Mesenchymal stem cell (in vitro differentiated cells and primary cell): ENCODE results near the gene EPS8L2.

Source experiments
- DNase-seq: peaks from one replicate; pipeline ENCODE4 v3.0.0-alpha.2; 2013
- H2AFZ ChIP-seq: one replicate; pipeline ENCODE4 v1.6.1; 2013; ENCODE audit warnings: low read depth, mild to moderate bottlenecking, control low read depth, inconsistent platforms, low read length, moderate library complexity
- H2AK5ac ChIP-seq: 2 replicates; pipeline ENCODE4 v1.6.1; 2013; ENCODE audit warnings: low read length, moderate library complexity, mild to moderate bottlenecking, inconsistent platforms; ENCODE audit not compliant: severe bottlenecking
- H2BK120ac ChIP-seq: one replicate; pipeline ENCODE4 v1.6.1; 2013; ENCODE audit warnings: low read depth, mild to moderate bottlenecking, inconsistent platforms, low read length, moderate library complexity
- H2BK12ac ChIP-seq, 2 experiments: one replicate each; pipeline ENCODE4 v1.6.1; 2013; ENCODE audit warnings: inconsistent platforms in 2 of 2, low read length in 2 of 2, mild to moderate bottlenecking in 2 of 2, moderate library complexity in 2 of 2, control low read depth in 1 of 2
- H2BK15ac ChIP-seq: one replicate; pipeline ENCODE4 v1.6.1; 2013; ENCODE audit warnings: mild to moderate bottlenecking, low read depth, inconsistent platforms; ENCODE audit not compliant: poor library complexity, severe bottlenecking
- H2BK5ac ChIP-seq: 2 replicates; pipeline ENCODE4 v1.6.1; 2013; ENCODE audit warnings: low read depth, mild to moderate bottlenecking, low read length, control low read depth, inconsistent platforms; ENCODE audit not compliant: poor library complexity, severe bottlenecking
- H3K14ac ChIP-seq, 2 experiments: one replicate each; pipeline ENCODE4 v1.6.1; 2013; ENCODE audit warnings: inconsistent platforms in 2 of 2, low read length in 2 of 2, control low read depth in 1 of 2, mild to moderate bottlenecking in 1 of 2, moderate library complexity in 1 of 2
- H3K18ac ChIP-seq, 2 experiments: one replicate each; pipeline ENCODE4 v1.6.1; 2013; ENCODE audit warnings: inconsistent platforms in 2 of 2, low read length in 2 of 2, control low read depth in 1 of 2, low read depth in 1 of 2, mild to moderate bottlenecking in 1 of 2
- H3K23ac ChIP-seq, 2 experiments: one replicate each; pipeline ENCODE4 v1.6.1; 2013; ENCODE audit warnings: inconsistent platforms in 2 of 2, low read length in 2 of 2, mild to moderate bottlenecking in 2 of 2, moderate library complexity in 2 of 2, control low read depth in 1 of 2
- H3K27ac ChIP-seq: 2 replicates; pipeline ENCODE4 v1.5.1; 2013; ENCODE audit warnings: mild to moderate bottlenecking, moderate library complexity, low read length, control low read depth, inconsistent platforms; ENCODE audit not compliant: poor library complexity, severe bottlenecking
- H3K27me3 ChIP-seq, 2 experiments: 2 replicates each; pipeline versions ENCODE4 v1.6.1 to v1.7.0; 2013; ENCODE audit warnings: low read length in 2 of 2, mild to moderate bottlenecking in 2 of 2, moderate library complexity in 2 of 2, control low read depth in 1 of 2, inconsistent platforms in 1 of 2; ENCODE audit not compliant: control insufficient read depth in 1 of 2, insufficient read depth in 1 of 2
- H3K36me3 ChIP-seq, 2 experiments: 2 replicates each; pipeline versions ENCODE4 v1.6.1 to v1.7.0; 2013; ENCODE audit warnings: low read length in 2 of 2, control low read depth in 1 of 2, inconsistent platforms in 1 of 2, low read depth in 1 of 2, mild to moderate bottlenecking in 1 of 2; ENCODE audit not compliant: insufficient read depth in 2 of 2, control insufficient read depth in 1 of 2
- H3K4ac ChIP-seq, 2 experiments: one replicate each; pipeline ENCODE4 v1.6.1; 2013; ENCODE audit warnings: inconsistent platforms in 2 of 2, low read length in 2 of 2, mild to moderate bottlenecking in 2 of 2, moderate library complexity in 2 of 2, control low read depth in 1 of 2, low read depth in 1 of 2
- H3K4me1 ChIP-seq: 2 replicates; pipeline ENCODE4 v1.6.1; 2013; ENCODE audit warnings: low read depth, low read length, control low read depth; ENCODE audit not compliant: control insufficient read depth, insufficient read depth
- H3K4me2 ChIP-seq: 2 replicates; pipeline ENCODE4 v1.6.1; 2013; ENCODE audit warnings: low read length, mild to moderate bottlenecking, inconsistent platforms; ENCODE audit not compliant: poor library complexity, severe bottlenecking
- H3K4me3 ChIP-seq, 2 experiments: 2 replicates each; pipeline versions ENCODE4 v1.5.1 to v1.7.0; 2013; ENCODE audit warnings: low read length in 2 of 2, mild to moderate bottlenecking in 2 of 2, control low read depth in 1 of 2, low read depth in 1 of 2; ENCODE audit not compliant: insufficient read depth in 1 of 2
- H3K79me1 ChIP-seq: replicated peaks from 2 replicates; pipeline ENCODE4 v1.6.1; 2013; ENCODE audit warnings: mild to moderate bottlenecking, control low read depth, low read length, inconsistent platforms; ENCODE audit not compliant: poor library complexity, severe bottlenecking
- H3K9ac ChIP-seq: 2 replicates; pipeline ENCODE4 v1.7.0; 2013; ENCODE audit warnings: mild to moderate bottlenecking, low read length, moderate library complexity
- H3K9me3 ChIP-seq: 2 replicates; pipeline ENCODE4 v1.7.0; 2013; ENCODE audit warnings: mild to moderate bottlenecking, low read length; ENCODE audit not compliant: control insufficient read depth
- H4K8ac ChIP-seq: one replicate; pipeline ENCODE4 v1.6.1; 2013; ENCODE audit warnings: inconsistent platforms, mild to moderate bottlenecking, low read length, moderate library complexity
- H4K91ac ChIP-seq: one replicate; pipeline ENCODE4 v1.6.1; 2013; ENCODE audit warnings: mild to moderate bottlenecking, low read length, inconsistent platforms
- WGBS: methylation state at CpG from one replicate; pipeline ENCODE4 v1.1.7; 2013; ENCODE audit warnings: mixed read lengths; 5-methylcytosine and 5-hydroxymethylcytosine counted together

Gene EPS8L2

DNA sequence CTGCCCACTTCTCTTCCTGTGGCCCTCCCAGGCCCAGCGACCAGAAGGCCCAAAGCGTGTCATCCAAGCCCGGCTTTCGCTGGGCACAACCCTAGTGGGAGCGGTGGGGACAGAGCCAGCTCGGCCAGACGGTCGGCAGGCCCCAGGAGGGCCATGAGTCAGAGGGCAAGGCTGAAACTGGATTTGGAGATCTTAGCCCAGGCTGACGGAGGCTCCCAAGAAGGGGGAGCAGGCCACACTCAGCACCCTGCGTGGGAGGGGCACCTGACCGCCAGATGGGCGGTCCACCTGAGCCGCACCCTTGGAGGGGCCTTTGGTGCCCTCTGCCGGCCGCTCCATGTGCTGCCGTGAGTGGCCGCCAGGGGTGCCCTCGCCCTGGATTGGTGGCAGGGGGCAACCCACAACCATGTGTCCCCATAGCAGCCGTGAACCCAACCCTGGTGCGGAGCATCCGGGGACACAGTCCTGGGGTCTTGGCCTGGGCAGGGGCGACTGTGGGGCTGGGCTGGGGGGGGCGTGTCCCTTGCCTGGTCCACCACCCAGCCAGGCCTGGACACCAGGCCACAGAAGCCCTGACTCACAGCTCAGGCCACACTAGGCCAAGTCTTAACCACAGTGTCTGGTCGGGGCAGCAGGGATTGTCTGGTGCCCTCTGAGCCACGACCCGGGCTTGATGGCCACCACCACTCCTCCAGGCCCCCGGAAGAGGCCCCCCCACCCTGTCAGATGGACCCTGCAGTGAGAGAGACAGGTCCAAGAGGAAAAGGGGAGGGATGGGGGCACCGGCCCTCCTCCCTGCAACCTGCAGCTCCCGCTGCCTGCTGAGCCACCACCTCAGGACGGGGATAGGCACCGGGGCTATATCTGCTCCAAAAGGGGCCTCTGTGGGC is 22.1 kb downstream of the EPS8L2 start:
- H3K4me1 ChIP-seq: peaks cover 48% of the 10 kb centered on the region
- no peak overlapping the region for H2BK5ac ChIP-seq
- peaks cover 0 to 12% of the 10 kb centered on the region in 2 experiments for H3K27me3 ChIP-seq
- H3K14ac ChIP-seq: no peak overlapping the region
- H3K27ac ChIP-seq: peak overlapping the region; percentile 79
- H3K9ac ChIP-seq: peak overlapping the region; percentile 33
- WGBS: 41% methylated on average over 29 of the region's 31 CpGs
- no peak overlapping the region for H3K4me3 ChIP-seq
- H2AK5ac ChIP-seq: no peak overlapping the region
- no peak overlapping the region for H3K4ac ChIP-seq
- peak overlapping the region in 1 of 2 experiments; percentile 6 for H3K18ac ChIP-seq
- H3K4me2 ChIP-seq: no peak overlapping the region
- H3K79me1 ChIP-seq: peaks cover 13% of the 10 kb centered on the region
- no peak overlapping the region for H2AFZ ChIP-seq
- H2BK12ac ChIP-seq: no peak overlapping the region
- H4K91ac ChIP-seq: no peak overlapping the region
- no peaks in the 10 kb centered on the region for H3K9me3 ChIP-seq
- peaks cover 17 to 46% of the 10 kb centered on the region in 2 experiments for H3K36me3 ChIP-seq
- no peak overlapping the region for H2BK15ac ChIP-seq
- no peak overlapping the region for H3K23ac ChIP-seq
- peak overlapping the region; percentile 71 for H4K8ac ChIP-seq
- no peak overlapping the region for H2BK120ac ChIP-seq
- peak; percentile 81 for DNase-seq

DNA sequence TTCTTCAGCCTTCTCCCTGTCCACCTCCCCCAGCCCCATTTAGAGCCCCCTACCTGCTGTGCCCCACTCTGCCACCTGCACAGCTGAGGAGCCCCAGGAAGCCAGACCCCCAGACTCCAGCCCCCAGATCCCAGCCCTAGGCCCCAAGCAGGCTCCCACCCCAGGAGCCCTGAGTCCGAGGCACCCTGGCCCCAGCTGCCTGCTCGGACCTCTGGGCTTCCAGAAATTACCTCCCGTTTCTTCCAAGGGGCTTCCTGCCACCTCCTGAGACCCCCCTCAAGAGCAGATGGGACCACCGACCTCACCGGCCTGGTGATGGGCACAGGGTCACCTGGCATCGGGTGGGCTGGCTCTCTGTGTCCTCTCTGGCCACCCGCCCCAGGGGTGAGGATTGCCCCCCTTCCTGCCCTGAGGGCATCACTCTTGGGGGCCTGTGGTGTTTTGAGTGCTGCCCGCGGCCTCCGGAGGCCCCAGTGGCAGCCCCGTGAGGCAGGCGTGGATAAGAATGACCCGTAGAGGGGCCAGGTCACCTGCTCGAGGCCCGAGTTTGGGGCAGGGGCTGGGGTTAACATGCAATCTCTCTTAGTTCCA is 23.0 kb downstream of the EPS8L2 start:
- H2BK12ac ChIP-seq: no peak overlapping the region
- peak overlapping the region; percentile 29 for H3K9ac ChIP-seq
- H3K4me1 ChIP-seq: peaks cover 48% of the 10 kb centered on the region
- H2BK5ac ChIP-seq: no peak overlapping the region
- 93% methylated on average over 13 of the region's 15 CpGs for WGBS
- H3K4me3 ChIP-seq: no peak overlapping the region
- peak overlapping the region; percentile 13 for H3K27ac ChIP-seq
- H2AK5ac ChIP-seq: no peak overlapping the region
- H3K36me3 ChIP-seq: peaks cover 11 to 39% of the 10 kb centered on the region in 2 experiments
- no peak overlapping the region for H3K4me2 ChIP-seq
- peaks cover 0 to 21% of the 10 kb centered on the region in 2 experiments for H3K27me3 ChIP-seq
- no peaks in the 10 kb centered on the region for H3K9me3 ChIP-seq
- H3K18ac ChIP-seq: no peak overlapping the region
- H2BK120ac ChIP-seq: no peak overlapping the region
- peaks cover 10% of the 10 kb centered on the region for H3K79me1 ChIP-seq
- no peak overlapping the region for H2AFZ ChIP-seq
- no peak overlapping the region for H3K14ac ChIP-seq
- DNase-seq: no peak
- no peak overlapping the region for H4K8ac ChIP-seq
- H3K23ac ChIP-seq: no peak overlapping the region
- no peak overlapping the region for H2BK15ac ChIP-seq
- no peak overlapping the region for H3K4ac ChIP-seq
- no peak overlapping the region for H4K91ac ChIP-seq

- H2BK15ac ChIP-seq: no peak overlapping the region
- H2AFZ ChIP-seq: no peak overlapping the region
- no peaks in the 10 kb centered on the region for H3K9me3 ChIP-seq
- H3K23ac ChIP-seq: no peak overlapping the region
- peaks cover 45% of the 10 kb centered on the region for H3K4me1 ChIP-seq
- no peak overlapping the region for H4K91ac ChIP-seq
- no peak overlapping the region for H3K14ac ChIP-seq
- peaks cover 5 to 33% of the 10 kb centered on the region in 2 experiments for H3K36me3 ChIP-seq
- no peak for DNase-seq
- peaks cover 0 to 26% of the 10 kb centered on the region in 2 experiments for H3K27me3 ChIP-seq
- H3K4me2 ChIP-seq: no peak overlapping the region
- H3K18ac ChIP-seq: no peak overlapping the region
- WGBS: 83% methylated on average over 15 of the region's 17 CpGs
- no peak overlapping the region for H2BK120ac ChIP-seq
- no peak overlapping the region for H3K27ac ChIP-seq
- H3K9ac ChIP-seq: peak overlapping the region; percentile 29
- no peak overlapping the region for H2BK12ac ChIP-seq
- peaks cover 4% of the 10 kb centered on the region for H3K79me1 ChIP-seq
- H2BK5ac ChIP-seq: no peak overlapping the region
- no peak overlapping the region for H3K4me3 ChIP-seq
- H2AK5ac ChIP-seq: no peak overlapping the region
- H4K8ac ChIP-seq: no peak overlapping the region
- H3K4ac ChIP-seq: no peak overlapping the region
Measured at GRCh38 chr11:729492-730074, 23.6 kb downstream of the EPS8L2 start.

GRCh38 chr11:733072-733471 is 27.0 kb downstream of the EPS8L2 start:
- no peak overlapping the region for H4K8ac ChIP-seq
- WGBS: 86% methylated on average over 20 of the region's 20 CpGs
- H3K79me1 ChIP-seq: no peaks in the 10 kb centered on the region
- no peak overlapping the region for H3K4ac ChIP-seq
- H3K9me3 ChIP-seq: no peaks in the 10 kb centered on the region
- no peak overlapping the region for H2BK12ac ChIP-seq
- H2BK120ac ChIP-seq: no peak overlapping the region
- peaks cover 4 to 38% of the 10 kb centered on the region in 2 experiments for H3K27me3 ChIP-seq
- no peak overlapping the region for H3K4me2 ChIP-seq
- DNase-seq: no peak
- H4K91ac ChIP-seq: no peak overlapping the region
- no peak overlapping the region for H3K18ac ChIP-seq
- no peak overlapping the region for H3K23ac ChIP-seq
- H2AFZ ChIP-seq: no peak overlapping the region
- H3K36me3 ChIP-seq: no peaks in the 10 kb centered on the region
- no peak overlapping the region for H3K4me3 ChIP-seq
- no peak overlapping the region for H2AK5ac ChIP-seq
- no peak overlapping the region for H2BK15ac ChIP-seq
- no peak overlapping the region for H2BK5ac ChIP-seq
- no peak overlapping the region for H3K9ac ChIP-seq
- H3K14ac ChIP-seq: no peak overlapping the region
- no peak overlapping the region for H3K27ac ChIP-seq
- H3K4me1 ChIP-seq: peaks cover 21% of the 10 kb centered on the region
